GM12878 (cell line): ENCODE measurements around the gene PTPRM. TPM values are rescaled to one million over a fixed set of nuclear protein-coding genes. Genes with fewer than 3 reads are reported as not detected.

Experiments used
- ATAC-seq: fragments of 200-7000 bp; cut with Tn5 transposase; 3 replicates; pipeline ENCODE4 v1.9.1; 2020; ENCODE audit warnings: mild to moderate bottlenecking, moderate library complexity
- BruUV-seq: library from RNA; stranded (reverse); fragments of 400-500 nt; replicated peaks from 2 replicates; lab custom pipeline; 2021; lab: Mats Ljungman, UMichigan
- CTCF ChIA-PET: fragments of 300-600 bp; sonication (Branson Sonifier 250); formaldehyde crosslinking; extraction: SDS; loops from one replicate; lab custom pipeline; 2021; ENCODE audit warnings: inconsistent platforms; lab: Yijun Ruan, JAX
- POLR2A ChIA-PET: fragments of 350-600 bp; formaldehyde crosslinking; extraction: SDS; loops from one replicate; lab custom pipeline; 2021; ENCODE audit warnings: inconsistent platforms; lab: Charles Lee
- RAD21 ChIA-PET: fragments of 300-600 bp; sonication (Branson Sonifier 250); formaldehyde crosslinking; loops from one replicate; lab custom pipeline; 2023; ENCODE audit warnings: antibody characterized with exemption; ENCODE audit not compliant: unreplicated experiment; lab: Charles Lee
- SMC1A ChIA-PET: fragments of 300-600 bp; sonication (Branson Sonifier 250); formaldehyde crosslinking; loops from one replicate; lab custom pipeline; 2023; ENCODE audit not compliant: unreplicated experiment, uncharacterized antibody; lab: Charles Lee
- DNase-seq: peaks from one replicate; pipeline ENCODE4 v3.0.0-alpha.2; 2011; ENCODE audit warnings: low read depth, low spot score
- FAIRE-seq: peaks from 3 replicates; lab custom pipeline; 2011; peaks lifted over from hg19 to GRCh38; lab: Jason Lieb, UNC
- H2AFZ ChIP-seq: 2 replicates; pipeline ENCODE4 v1.6.0; 2011; ENCODE audit warnings: low read depth, low read length, control low read depth; ENCODE audit not compliant: control insufficient read depth
- H3K27ac ChIP-seq: 2 replicates; pipeline ENCODE4 v1.5.1; 2011; ENCODE audit warnings: control low read depth; ENCODE audit not compliant: control insufficient read depth, insufficient read depth
- H3K27me3 ChIP-seq, 2 experiments: replicated peaks in 1 of 2; 2 replicates each; pipeline versions ENCODE4 v1.6.0 to v1.6.1; 2011; ENCODE audit warnings: low read length in 1 of 2; ENCODE audit not compliant: control insufficient read depth in 2 of 2, insufficient read depth in 2 of 2
- H3K36me3 ChIP-seq, 2 experiments: 2 replicates each; pipeline ENCODE4 v1.5.1; 2011; ENCODE audit warnings: low read length in 1 of 2; ENCODE audit not compliant: control insufficient read depth in 2 of 2, insufficient read depth in 2 of 2
- H3K4me1 ChIP-seq: 2 replicates; pipeline ENCODE4 v1.6.1; 2011; ENCODE audit warnings: mild to moderate bottlenecking, low read length, moderate library complexity, mixed read lengths; ENCODE audit not compliant: control insufficient read depth, insufficient read depth
- H3K4me2 ChIP-seq: 2 replicates; pipeline ENCODE4 v1.6.0; 2011; ENCODE audit warnings: control low read depth; ENCODE audit not compliant: control insufficient read depth, insufficient read depth
- H3K4me3 ChIP-seq: fragments of 200-600 bp; sonication (generic); 2 replicates; pipeline ENCODE4 v1.5.1; 2016
- H3K79me2 ChIP-seq: 2 replicates; pipeline ENCODE4 v1.6.0; 2011; ENCODE audit warnings: low read length; ENCODE audit not compliant: control insufficient read depth, insufficient read depth
- H3K9ac ChIP-seq: 2 replicates; pipeline ENCODE4 v1.8.0; 2011; ENCODE audit warnings: low read length, control low read depth, mixed read lengths; ENCODE audit not compliant: control insufficient read depth, insufficient read depth
- H3K9me3 ChIP-seq: replicated peaks from 3 replicates; pipeline ENCODE4 v1.5.1; 2011; ENCODE audit warnings: mild to moderate bottlenecking, low read length; ENCODE audit not compliant: control insufficient read depth, insufficient read depth
- H4K20me1 ChIP-seq: 2 replicates; pipeline ENCODE4 v1.6.0; 2011; ENCODE audit not compliant: control insufficient read depth, insufficient read depth
- BMI1 ChIP-seq: fragments of 450-650 bp; IDR thresholded peaks from 2 replicates; pipeline ENCODE4 v1.6.1; 2016; ENCODE audit warnings: mild to moderate bottlenecking, moderate library complexity, borderline replicate concordance
- HDAC6 ChIP-seq: fragments of 200-600 bp; sonication (generic); IDR thresholded peaks from one replicate; pipeline ENCODE4 v1.8.0; 2017; ENCODE audit warnings: antibody characterized with exemption; ENCODE audit not compliant: unreplicated experiment
- NR2F1 ChIP-seq: fragments of 450-650 bp; conservative IDR thresholded peaks from 2 replicates; pipeline ENCODE4 v1.6.1; 2017; ENCODE audit warnings: mild to moderate bottlenecking
- YY1 ChIP-seq: IDR thresholded peaks from 2 replicates; pipeline ENCODE4 v1.6.1; 2011; ENCODE audit warnings: low read depth, mild to moderate bottlenecking, low read length
- ZBED1 ChIP-seq: IDR thresholded peaks from 2 replicates; pipeline ENCODE4 v1.6.1; 2016; ENCODE audit warnings: borderline replicate concordance
- ZNF274 ChIP-seq: IDR thresholded peaks from one replicate; pipeline ENCODE4 v1.8.0; 2011; ENCODE audit not compliant: insufficient read length, insufficient read depth
- WGBS: methylation state at CpG from one replicate; pipeline ENCODE4 v1.1.6; 2016; ENCODE audit warnings: low lambda C conversion rate; ENCODE audit not compliant: insufficient replicate concordance, insufficient coverage; ENCODE audit errors: missing lambda C conversion rate; 5-methylcytosine and 5-hydroxymethylcytosine counted together
- in situ Hi-C: fragments of 300-500 bp; cut with MboI; formaldehyde crosslinking; loops from 9 replicates; pipeline ENCODE4 v1.14.3; 2018; ENCODE audit warnings: mixed read lengths
- intact Hi-C: fragments of 100-400 bp; cut with micrococcal nuclease; formaldehyde crosslinking; loops from one replicate; pipeline ENCODE4 v1.14.2; 2022; ENCODE audit not compliant: unreplicated experiment
- polyA plus RNA-seq, 11 experiments: library from polyadenylated mRNA; depleted of rRNA in 4 of 11; unstranded in 6 of 11; stranded (reverse) in 5 of 11; fragments of >200 nt; fragmentation: Nextera tagmentation in 4 of 11; fragmentation: Illumina TruSeq in 1 of 11; extraction: Ambion mirVana in 4 of 11; extraction: Trizol in 1 of 11; gene quantifications; 1 replicate in 1 of 11; 2 replicates in 10 of 11; pipeline versions ENCODE4 v1.2.1 to v1.2.3, GENCODE V29; 2011 to 2016; ENCODE audit warnings: inconsistent platforms in 2 of 11, missing spikeins in 2 of 11, low read depth in 1 of 11
- total RNA-seq, 4 experiments: library from RNA; depleted of rRNA in 3 of 4; stranded (reverse); fragments of >200 nt in 3 of 4; fragmentation: Illumina TruSeq in 1 of 4; extraction: Trizol in 1 of 4; gene quantifications; 2 replicates each; pipeline versions ENCODE4 v1.2.1 to v1.2.3, GENCODE V29; 2013 to 2021
- TF ChIP-seq, protein P1 (sequence below): fragments of 450-650 bp; IDR thresholded peaks from 2 replicates; pipeline ENCODE4 v1.6.1; 2018; ENCODE audit warnings: mild to moderate bottlenecking, low read depth, moderate library complexity; ENCODE audit not compliant: partially characterized antibody
- TF ChIP-seq, protein P2 (sequence below): IDR thresholded peaks from 2 replicates; pipeline ENCODE4 v1.6.1; 2011; ENCODE audit warnings: borderline replicate concordance, low read depth, mild to moderate bottlenecking, moderate library complexity, mixed read lengths, low read length; ENCODE audit not compliant: insufficient read depth; ENCODE audit errors: extremely low read length

PTPRM gene
- total and polyA plus RNA-seq, 10 of the 15 experiments (the other 5 are each of a cell fraction or from before 2014, with no cell fraction given): 0.07 to 22.6 (median 0.60) TPM

DNA sequence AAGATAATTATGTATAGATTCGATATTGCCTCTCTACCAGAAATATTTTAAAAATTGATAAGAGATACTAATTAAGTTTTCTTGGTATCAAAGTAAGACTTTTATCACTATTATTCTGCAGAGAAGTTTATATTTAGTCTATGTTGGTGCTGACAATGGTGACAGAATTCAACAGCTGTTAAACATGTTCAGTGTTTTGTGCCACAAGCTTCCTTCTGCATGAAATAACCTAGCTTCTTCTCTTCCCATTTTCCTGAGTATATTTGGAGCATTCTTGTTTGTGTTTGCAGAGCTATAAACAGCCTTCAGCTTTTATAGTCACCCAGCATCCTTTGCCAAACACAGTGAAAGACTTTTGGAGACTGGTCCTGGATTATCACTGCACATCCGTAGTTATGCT, 812.9 kb downstream of the PTPRM start:
- no peak for TF ChIP-seq ZBED1
- TF ChIP-seq, protein P1, sequence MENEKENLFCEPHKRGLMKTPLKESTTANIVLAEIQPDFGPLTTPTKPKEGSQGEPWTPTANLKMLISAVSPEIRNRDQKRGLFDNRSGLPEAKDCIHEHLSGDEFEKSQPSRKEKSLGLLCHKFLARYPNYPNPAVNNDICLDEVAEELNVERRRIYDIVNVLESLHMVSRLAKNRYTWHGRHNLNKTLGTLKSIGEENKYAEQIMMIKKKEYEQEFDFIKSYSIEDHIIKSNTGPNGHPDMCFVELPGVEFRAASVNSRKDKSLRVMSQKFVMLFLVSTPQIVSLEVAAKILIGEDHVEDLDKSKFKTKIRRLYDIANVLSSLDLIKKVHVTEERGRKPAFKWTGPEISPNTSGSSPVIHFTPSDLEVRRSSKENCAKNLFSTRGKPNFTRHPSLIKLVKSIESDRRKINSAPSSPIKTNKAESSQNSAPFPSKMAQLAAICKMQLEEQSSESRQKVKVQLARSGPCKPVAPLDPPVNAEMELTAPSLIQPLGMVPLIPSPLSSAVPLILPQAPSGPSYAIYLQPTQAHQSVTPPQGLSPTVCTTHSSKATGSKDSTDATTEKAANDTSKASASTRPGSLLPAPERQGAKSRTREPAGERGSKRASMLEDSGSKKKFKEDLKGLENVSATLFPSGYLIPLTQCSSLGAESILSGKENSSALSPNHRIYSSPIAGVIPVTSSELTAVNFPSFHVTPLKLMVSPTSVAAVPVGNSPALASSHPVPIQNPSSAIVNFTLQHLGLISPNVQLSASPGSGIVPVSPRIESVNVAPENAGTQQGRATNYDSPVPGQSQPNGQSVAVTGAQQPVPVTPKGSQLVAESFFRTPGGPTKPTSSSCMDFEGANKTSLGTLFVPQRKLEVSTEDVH: no peak
- no peak for TF ChIP-seq NR2F1
- no peak for TF ChIP-seq YY1
- no peak for TF ChIP-seq ZNF274
- TF ChIP-seq HDAC6: no peak
- TF ChIP-seq, protein P2, sequence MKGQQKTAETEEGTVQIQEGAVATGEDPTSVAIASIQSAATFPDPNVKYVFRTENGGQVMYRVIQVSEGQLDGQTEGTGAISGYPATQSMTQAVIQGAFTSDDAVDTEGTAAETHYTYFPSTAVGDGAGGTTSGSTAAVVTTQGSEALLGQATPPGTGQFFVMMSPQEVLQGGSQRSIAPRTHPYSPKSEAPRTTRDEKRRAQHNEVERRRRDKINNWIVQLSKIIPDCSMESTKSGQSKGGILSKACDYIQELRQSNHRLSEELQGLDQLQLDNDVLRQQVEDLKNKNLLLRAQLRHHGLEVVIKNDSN: no peak
- no peak for TF ChIP-seq BMI1
- in situ Hi-C loops (loop anchor here (25.0 kb wide), 1 partner anchor 1168 kb away; no protein-coding TSS in a partner anchor), intact Hi-C loops (no loop called here)
- CTCF ChIA-PET: interaction anchor here (0.7 kb wide), 1 partner anchor 10 kb away, joined by 3 read pairs; no protein-coding TSS in a partner anchor
- POLR2A ChIA-PET: no interaction called here
- FAIRE-seq (no peak), DNase-seq (no peak), ATAC-seq (no peak)
- Histone ChIP-seq H3K27me3 (peaks cover 0 to 2% of the 10 kb centered on the region in 2 experiments; a peak in 3 of 4 replicates), H3K4me2 (no peak overlapping the region), H3K36me3 (no peaks in the 10 kb centered on the region), H3K4me1 (no peaks in the 10 kb centered on the region), H4K20me1 (no peaks in the 10 kb centered on the region), H3K79me2 (no peaks in the 10 kb centered on the region), H3K9me3 (no peaks in the 10 kb centered on the region), H2AFZ (no peak overlapping the region), H3K27ac (no peak overlapping the region), H3K4me3 (no peak overlapping the region), H3K9ac (no peak overlapping the region)
- 29% methylated on average over 2 of the region's 2 CpGs for WGBS
- SMC1A ChIA-PET: no interaction called here
- BruUV-seq: no TSS peak
- RAD21 ChIA-PET: no interaction called here
